ENCODE results near the gene CFAP54.

CFAP54 gene

DNA sequence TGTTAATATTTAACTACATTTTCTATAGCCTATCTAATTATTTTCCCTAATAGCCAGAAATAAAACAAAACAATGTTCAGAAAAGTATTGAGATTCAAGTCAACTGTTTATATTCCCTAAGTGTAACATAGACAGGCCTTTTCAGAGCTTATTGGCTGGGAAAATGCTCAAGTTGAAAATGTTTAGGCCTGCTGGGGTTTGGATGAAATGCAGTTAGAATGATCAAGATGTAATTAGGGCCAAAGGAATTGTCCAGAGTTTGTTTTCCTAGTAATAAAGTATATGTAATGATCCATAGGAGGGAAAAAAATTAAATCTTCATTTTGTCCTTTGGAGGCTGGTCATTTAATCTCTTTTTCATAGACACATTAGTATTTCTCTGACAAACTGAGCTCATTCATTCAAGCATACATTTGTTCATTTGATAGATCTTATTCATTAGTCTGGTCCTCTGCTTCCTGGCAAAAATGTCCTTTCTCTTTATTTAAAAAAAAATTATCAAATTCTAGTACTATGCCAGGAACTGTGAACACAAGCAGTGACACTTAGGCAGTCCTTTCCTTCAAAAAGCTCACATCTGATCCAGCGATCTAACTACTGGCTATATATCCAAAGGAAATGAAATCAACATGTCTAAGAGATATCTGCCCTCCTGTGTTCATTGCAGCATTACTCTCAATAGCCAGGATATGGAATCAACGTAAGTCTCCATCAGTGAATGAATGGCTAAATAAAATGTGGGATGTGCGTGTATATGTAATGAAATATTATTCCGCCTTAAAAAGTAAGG is 377.6 kb downstream of the CFAP54 start:
- Histone ChIP-seq H3K4me3 (ENCODE audit: low read depth, low read length, poor library complexity, severe bottlenecking) (no peak overlapping the region), H3K27ac (ENCODE audit: low read depth, low read length, poor library complexity, severe bottlenecking) (no peak overlapping the region), H3K9me2 (ENCODE audit: low read depth, low read length) (no peaks in the 10 kb centered on the region), H2AFZ (ENCODE audit: low read length) (no peak overlapping the region), H3K9ac (ENCODE audit: low read length) (no peak overlapping the region), H3K4me2 (ENCODE audit: low read length) (no peak overlapping the region), H3K9me3 (ENCODE audit: low read length) (no peaks in the 10 kb centered on the region), H3K4me1 (ENCODE audit: insufficient read depth, low read length, severe bottlenecking) (no peaks in the 10 kb centered on the region), H3K27me3 (ENCODE audit: insufficient read depth, low read length) (no peaks in the 10 kb centered on the region), H4K20me1 (ENCODE audit: insufficient read depth, low read length) (no peaks in the 10 kb centered on the region), H3F3A (ENCODE audit: insufficient read depth, low read length) (no peaks in the 10 kb centered on the region), H3K36me3 (ENCODE audit: insufficient read depth, low read length) (no peaks in the 10 kb centered on the region), H3K79me2 (ENCODE audit: insufficient read depth, low read length) (no peaks in the 10 kb centered on the region)
- TF ChIP-seq EZH2 (IDR thresholded peaks at IDR 0.05; ENCODE audit: borderline replicate concordance, low read length): no peak
- TF ChIP-seq, protein P1, sequence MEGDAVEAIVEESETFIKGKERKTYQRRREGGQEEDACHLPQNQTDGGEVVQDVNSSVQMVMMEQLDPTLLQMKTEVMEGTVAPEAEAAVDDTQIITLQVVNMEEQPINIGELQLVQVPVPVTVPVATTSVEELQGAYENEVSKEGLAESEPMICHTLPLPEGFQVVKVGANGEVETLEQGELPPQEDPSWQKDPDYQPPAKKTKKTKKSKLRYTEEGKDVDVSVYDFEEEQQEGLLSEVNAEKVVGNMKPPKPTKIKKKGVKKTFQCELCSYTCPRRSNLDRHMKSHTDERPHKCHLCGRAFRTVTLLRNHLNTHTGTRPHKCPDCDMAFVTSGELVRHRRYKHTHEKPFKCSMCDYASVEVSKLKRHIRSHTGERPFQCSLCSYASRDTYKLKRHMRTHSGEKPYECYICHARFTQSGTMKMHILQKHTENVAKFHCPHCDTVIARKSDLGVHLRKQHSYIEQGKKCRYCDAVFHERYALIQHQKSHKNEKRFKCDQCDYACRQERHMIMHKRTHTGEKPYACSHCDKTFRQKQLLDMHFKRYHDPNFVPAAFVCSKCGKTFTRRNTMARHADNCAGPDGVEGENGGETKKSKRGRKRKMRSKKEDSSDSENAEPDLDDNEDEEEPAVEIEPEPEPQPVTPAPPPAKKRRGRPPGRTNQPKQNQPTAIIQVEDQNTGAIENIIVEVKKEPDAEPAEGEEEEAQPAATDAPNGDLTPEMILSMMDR (IDR thresholded peaks at IDR 0.05; ENCODE audit: low read length): no peak

DNA sequence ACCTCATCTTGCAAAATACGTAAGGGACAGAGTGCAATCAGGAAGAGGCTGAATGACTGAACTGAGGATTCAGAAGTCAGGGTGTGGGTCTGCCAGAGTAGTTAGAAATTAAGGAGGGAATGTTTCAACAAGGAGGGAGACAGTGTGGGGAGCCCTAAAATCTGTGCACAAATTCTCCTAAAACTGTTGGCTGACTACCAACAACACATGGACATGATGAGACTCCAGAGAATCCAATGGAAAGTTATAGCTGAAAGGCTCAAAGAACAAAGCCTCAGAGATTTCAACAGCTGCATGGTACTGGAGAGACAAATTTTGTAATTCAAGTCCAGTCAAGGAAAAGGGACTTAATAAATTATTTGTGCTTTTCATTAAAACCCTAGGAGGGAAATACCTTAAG is 381.6 kb downstream of the CFAP54 start:
- Histone ChIP-seq H3K79me2 (ENCODE audit: insufficient read depth, low read length) (no peaks in the 10 kb centered on the region), H3K27me3 (ENCODE audit: insufficient read depth, low read length) (no peaks in the 10 kb centered on the region), H3K27ac (ENCODE audit: low read depth, low read length, poor library complexity, severe bottlenecking) (no peak overlapping the region), H3K4me1 (ENCODE audit: insufficient read depth, low read length, severe bottlenecking) (no peaks in the 10 kb centered on the region), H2AFZ (ENCODE audit: low read length) (no peak overlapping the region), H3K4me2 (ENCODE audit: low read length) (no peak overlapping the region), H3F3A (ENCODE audit: insufficient read depth, low read length) (no peaks in the 10 kb centered on the region), H3K36me3 (ENCODE audit: insufficient read depth, low read length) (no peaks in the 10 kb centered on the region), H3K4me3 (ENCODE audit: low read depth, low read length, poor library complexity, severe bottlenecking) (no peak overlapping the region), H4K20me1 (ENCODE audit: insufficient read depth, low read length) (no peaks in the 10 kb centered on the region), H3K9me2 (ENCODE audit: low read depth, low read length) (no peaks in the 10 kb centered on the region), H3K9me3 (ENCODE audit: low read length) (no peaks in the 10 kb centered on the region), H3K9ac (ENCODE audit: low read length) (no peak overlapping the region)
- TF ChIP-seq, protein P1 (IDR thresholded peaks at IDR 0.05; ENCODE audit: low read length): no peak
- no peak for TF ChIP-seq EZH2 (IDR thresholded peaks at IDR 0.05; ENCODE audit: borderline replicate concordance, low read length)

DNA sequence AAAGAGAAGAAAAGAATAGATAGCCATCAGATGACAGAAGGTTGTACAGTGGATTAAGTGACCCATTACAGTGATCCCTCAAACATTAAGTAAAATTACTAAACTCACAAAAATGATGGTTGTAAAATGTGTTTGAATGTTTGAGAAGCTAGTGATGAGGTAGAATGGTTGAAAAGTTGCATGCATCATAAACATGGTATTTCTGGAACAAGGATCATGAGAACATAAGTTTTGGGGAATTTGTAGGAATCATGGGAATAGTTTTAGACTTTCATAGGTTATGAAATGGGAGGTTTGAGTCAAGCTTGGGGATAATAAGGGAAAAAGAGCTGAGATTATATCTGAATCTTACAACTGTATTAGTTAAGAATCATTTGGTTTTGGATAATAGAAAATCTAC is 383.6 kb downstream of the CFAP54 start:
- no peak overlapping the region for H3K27ac ChIP-seq (ENCODE audit: low read depth, low read length, poor library complexity, severe bottlenecking)
- no peaks in the 10 kb centered on the region for H3K4me1 ChIP-seq (ENCODE audit: insufficient read depth, low read length, severe bottlenecking)
- H3K4me2 ChIP-seq (ENCODE audit: low read length): no peak overlapping the region
- no peaks in the 10 kb centered on the region for H4K20me1 ChIP-seq (ENCODE audit: insufficient read depth, low read length)
- no peaks in the 10 kb centered on the region for H3K36me3 ChIP-seq (ENCODE audit: insufficient read depth, low read length)
- H3K4me3 ChIP-seq (ENCODE audit: low read depth, low read length, poor library complexity, severe bottlenecking): no peak overlapping the region
- H3K79me2 ChIP-seq (ENCODE audit: insufficient read depth, low read length): no peaks in the 10 kb centered on the region
- no peaks in the 10 kb centered on the region for H3F3A ChIP-seq (ENCODE audit: insufficient read depth, low read length)
- H3K9me3 ChIP-seq (ENCODE audit: low read length): no peaks in the 10 kb centered on the region
- H3K9ac ChIP-seq (ENCODE audit: low read length): no peak overlapping the region
- no peaks in the 10 kb centered on the region for H3K9me2 ChIP-seq (ENCODE audit: low read depth, low read length)
- no peak overlapping the region for H2AFZ ChIP-seq (ENCODE audit: low read length)
- TF ChIP-seq, protein P1 (IDR thresholded peaks at IDR 0.05; ENCODE audit: low read length): no peak
- no peak for TF ChIP-seq EZH2 (IDR thresholded peaks at IDR 0.05; ENCODE audit: borderline replicate concordance, low read length)
- no peaks in the 10 kb centered on the region for H3K27me3 ChIP-seq (ENCODE audit: insufficient read depth, low read length)

All from OCI-LY1 (cell line).